Measurements from ENCODE around the gene PWP1. TPM values are rescaled to one million over a fixed set of nuclear protein-coding genes. Genes with fewer than 3 reads are reported as not detected.

Gene PWP1
- total RNA-seq, 1 experiment from 2014 or later: 49.7 TPM

- Mint-ChIP-seq H3K36me3 (ENCODE audit: insufficient read depth in 1 of 3, low read depth in 3 of 3) (peaks cover 8 to 13% (median 9%) of the 10 kb centered on the region in 3 experiments; a peak in 6 of 7 replicates), H3K4me3 (peak within 1 kb of the TSS; percentile 89 to 94), H3K9me3 (no peaks in the 10 kb centered on the region), H3K27ac (peak within 1 kb of the TSS in 2 of 3 experiments; percentile 79 to 80; a peak in 4 of 7 replicates), H3K4me1 (peaks cover 16 to 19% of the 10 kb centered on the region in 2 experiments), H3K27me3 (ENCODE audit: low read depth) (peaks cover 4% of the 10 kb centered on the region; the same call in 1 of the 2 replicates)
- no peaks in the 10 kb centered on the region for H3K27me3 ChIP-seq (ENCODE audit: insufficient read depth, low read length)
- no CpG with 5 or more reads among the region's 83 CpGs for WGBS (ENCODE audit: extremely low coverage, insufficient read length, low lambda C conversion rate)
- H2BK20ac ChIP-seq (ENCODE audit: low read depth, low read length, poor library complexity, severe bottlenecking): no peak within 1 kb of the TSS
- H3K9me3 ChIP-seq (ENCODE audit: control insufficient read depth, low read depth, low read length): no peaks in the 10 kb centered on the region
- no peak within 1 kb of the TSS for H3K23ac ChIP-seq (ENCODE audit: insufficient read length, low read depth, low read length)
- H4K20me1 ChIP-seq (ENCODE audit: control insufficient read depth, insufficient read depth, insufficient read length): no peaks in the 10 kb centered on the region
- H3K56ac ChIP-seq (ENCODE audit: insufficient read length, low read depth, low read length): no peak within 1 kb of the TSS
- H3K18ac ChIP-seq (ENCODE audit: insufficient read length, low read depth, low read length): peak within 1 kb of the TSS; percentile 2
- H3K79me1 ChIP-seq (ENCODE audit: insufficient read depth, low read depth, low read length, poor library complexity, severe bottlenecking): no peaks in the 10 kb centered on the region
- peak; percentile 98 for DNase-seq
- H3K4me1 ChIP-seq (ENCODE audit: insufficient read depth, low read length): no peaks in the 10 kb centered on the region
- no peak within 1 kb of the TSS for H3T11ph ChIP-seq (ENCODE audit: low read length)
- H4K91ac ChIP-seq (ENCODE audit: insufficient read length, low read depth, low read length): no peak within 1 kb of the TSS
- no peak within 1 kb of the TSS for H3K27ac ChIP-seq (ENCODE audit: insufficient read length, low read depth, low read length)
- H3K4ac ChIP-seq (ENCODE audit: low read depth, low read length): no peak within 1 kb of the TSS
- no peak within 1 kb of the TSS for H2BK5ac ChIP-seq (ENCODE audit: insufficient read length, low read length)
- peaks cover 10% of the 10 kb centered on the region for H3K23me2 ChIP-seq (ENCODE audit: insufficient read length, low read depth, low read length, poor library complexity, severe bottlenecking)
- no peak within 1 kb of the TSS for H2BK12ac ChIP-seq (ENCODE audit: insufficient read length, low read depth, low read length)
- peak within 1 kb of the TSS; percentile 79 for H3K9ac ChIP-seq (ENCODE audit: extremely low read depth, insufficient read length, low read length)
- TF ChIP-seq, protein P1, sequence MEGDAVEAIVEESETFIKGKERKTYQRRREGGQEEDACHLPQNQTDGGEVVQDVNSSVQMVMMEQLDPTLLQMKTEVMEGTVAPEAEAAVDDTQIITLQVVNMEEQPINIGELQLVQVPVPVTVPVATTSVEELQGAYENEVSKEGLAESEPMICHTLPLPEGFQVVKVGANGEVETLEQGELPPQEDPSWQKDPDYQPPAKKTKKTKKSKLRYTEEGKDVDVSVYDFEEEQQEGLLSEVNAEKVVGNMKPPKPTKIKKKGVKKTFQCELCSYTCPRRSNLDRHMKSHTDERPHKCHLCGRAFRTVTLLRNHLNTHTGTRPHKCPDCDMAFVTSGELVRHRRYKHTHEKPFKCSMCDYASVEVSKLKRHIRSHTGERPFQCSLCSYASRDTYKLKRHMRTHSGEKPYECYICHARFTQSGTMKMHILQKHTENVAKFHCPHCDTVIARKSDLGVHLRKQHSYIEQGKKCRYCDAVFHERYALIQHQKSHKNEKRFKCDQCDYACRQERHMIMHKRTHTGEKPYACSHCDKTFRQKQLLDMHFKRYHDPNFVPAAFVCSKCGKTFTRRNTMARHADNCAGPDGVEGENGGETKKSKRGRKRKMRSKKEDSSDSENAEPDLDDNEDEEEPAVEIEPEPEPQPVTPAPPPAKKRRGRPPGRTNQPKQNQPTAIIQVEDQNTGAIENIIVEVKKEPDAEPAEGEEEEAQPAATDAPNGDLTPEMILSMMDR (conservative IDR thresholded peaks at IDR 0.05): peak; percentile 53
- no peak within 1 kb of the TSS for H2BK120ac ChIP-seq (ENCODE audit: low read depth, low read length, poor library complexity, severe bottlenecking)
- peak within 1 kb of the TSS; percentile 100 for H3K4me2 ChIP-seq (ENCODE audit: insufficient read depth, insufficient read length, low read length)
- H3K79me2 ChIP-seq (ENCODE audit: insufficient read depth, low read length): peaks cover 16% of the 10 kb centered on the region; the same call in 1 of the 2 replicates
- H2AK5ac ChIP-seq (ENCODE audit: insufficient read length, low read length): no peak within 1 kb of the TSS
- H3K14ac ChIP-seq (ENCODE audit: insufficient read depth, low read length): peak within 1 kb of the TSS; percentile 23; the same call in 1 of the 2 replicates
- peak within 1 kb of the TSS; percentile 73 for H4K5ac ChIP-seq (ENCODE audit: insufficient read length, low read depth, low read length)
- no peak within 1 kb of the TSS for H2BK15ac ChIP-seq (ENCODE audit: low read depth, low read length)
- H2AFZ ChIP-seq (ENCODE audit: low read length): peak within 1 kb of the TSS; percentile 12
- H4K8ac ChIP-seq (replicated peaks; ENCODE audit: insufficient read length, low read depth, low read length): no peak within 1 kb of the TSS
These were observed 75.4 kb downstream of the PWP1 start, which contains the start of gene PRDM4 for GRCh38 chr12:107760809-107761501. Gene PRDM4 (minus strand): TSS chr12:107761137. CDS start chr12:107760515, 622 bp downstream.
